GM18867 (cell line): Measurements from ENCODE around the gene PCCA.
"Not testable (repeated sequence)": the region's sequence is repeated elsewhere in the genome, so short reads cannot be mapped to it uniquely, and the experiment has no call there.

Source experiments
- ATAC-seq: cut with Tn5 transposase; IDR thresholded peaks from one replicate; pipeline ENCODE4 v1.9.1; 2021; ENCODE audit warnings: mild to moderate bottlenecking, moderate library complexity; ENCODE audit not compliant: unreplicated experiment

The PCCA gene

GRCh38 chr13:100300243-100300642 is 211.3 kb downstream of the PCCA start:
- no peak for ATAC-seq

DNA sequence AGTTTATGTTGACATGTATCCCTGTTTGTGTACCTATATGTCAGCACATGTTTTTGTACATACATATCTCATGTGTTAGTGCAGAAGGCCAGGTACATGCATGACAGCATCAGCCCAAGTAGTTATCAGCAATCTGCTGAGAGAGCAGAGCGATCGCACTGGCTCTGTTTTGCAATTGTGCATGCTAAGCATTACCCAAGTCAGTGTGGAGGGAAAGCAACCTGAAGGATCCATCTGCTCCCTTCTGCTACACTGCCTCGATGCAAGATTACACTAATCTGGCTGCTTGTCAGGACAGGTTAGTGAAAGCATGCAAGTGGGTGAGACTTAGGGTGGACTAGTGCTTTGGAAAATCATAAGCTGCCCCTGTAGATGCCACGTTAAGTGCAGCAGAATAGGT is 211.8 kb downstream of the PCCA start:
- no peak for ATAC-seq

DNA sequence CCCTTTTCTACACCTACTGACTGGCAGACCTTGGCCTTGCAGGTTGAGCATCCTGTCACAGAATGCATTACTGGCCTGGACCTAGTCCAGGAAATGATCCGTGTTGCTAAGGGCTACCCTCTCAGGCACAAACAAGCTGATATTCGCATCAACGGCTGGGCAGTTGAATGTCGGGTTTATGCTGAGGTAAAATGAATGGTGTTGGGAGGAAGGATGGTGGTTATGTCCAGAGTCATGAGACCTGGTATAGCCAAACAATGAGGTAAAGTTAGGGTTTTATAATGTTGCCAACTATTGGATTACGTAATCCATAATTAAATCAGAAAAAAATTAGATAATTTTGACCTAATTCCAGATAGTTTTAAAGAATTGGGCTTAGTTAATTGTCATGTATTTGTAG is 212.5 kb downstream of the PCCA start:
- no peak for ATAC-seq

GRCh38 chr13:100302391-100302790 is 213.5 kb downstream of the PCCA start:
- no peak for ATAC-seq

GRCh38 chr13:100304229-100304628 is 215.3 kb downstream of the PCCA start:
- ATAC-seq, result no peak

DNA sequence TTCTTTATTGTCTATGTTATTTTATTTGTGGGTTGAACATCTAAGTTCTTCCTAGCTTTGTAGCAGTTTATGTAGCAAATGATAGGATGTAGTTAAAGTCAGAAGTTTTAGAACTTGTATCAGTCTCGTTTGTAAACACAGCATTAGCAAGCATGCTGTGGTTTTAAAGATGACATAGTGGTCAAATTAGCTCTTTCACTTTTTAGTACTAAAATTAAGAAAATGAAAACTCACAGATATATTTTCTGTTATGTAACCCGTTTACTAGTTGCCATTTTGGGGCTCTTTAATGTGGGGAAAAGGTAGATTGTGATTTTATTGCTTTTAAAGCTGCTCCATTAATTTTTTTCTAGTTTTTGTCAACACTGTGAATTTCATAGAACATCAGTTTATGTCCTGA is 216.5 kb downstream of the PCCA start:
- ATAC-seq, result peak; percentile 73

- no peak for ATAC-seq
Measured at GRCh38 chr13:100306030-100306429, 217.1 kb downstream of the PCCA start.

DNA sequence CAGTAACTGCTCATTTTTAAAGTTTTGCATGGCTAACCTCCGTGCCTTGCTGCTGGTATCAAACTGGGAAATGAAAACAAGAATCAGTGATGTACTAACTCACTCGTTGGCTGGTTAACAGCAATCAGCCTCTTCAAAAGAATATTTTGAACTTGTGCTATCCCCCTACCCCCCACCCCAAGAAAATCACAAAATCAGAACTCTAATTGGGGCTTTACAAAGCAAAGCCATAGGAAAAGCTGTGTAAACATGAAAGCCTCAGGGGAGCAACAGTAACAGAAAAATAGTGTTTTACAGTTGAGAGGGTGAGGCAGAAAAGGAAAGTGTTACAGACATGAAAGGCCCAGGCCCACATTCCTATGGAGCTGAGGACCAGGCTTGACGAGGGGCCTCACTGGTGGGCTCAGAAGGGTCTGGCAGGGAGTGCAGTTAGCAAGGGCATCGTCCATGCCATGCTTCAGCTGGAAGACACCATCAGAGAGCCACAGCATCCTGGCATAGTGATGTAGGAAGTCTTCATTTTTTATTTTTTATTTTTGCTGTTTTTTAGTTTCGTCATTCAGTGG is 217.6 kb downstream of the PCCA start:
- ATAC-seq, result no peak

- ATAC-seq, result no peak
Measured at GRCh38 chr13:100314132-100314910, 225.4 kb downstream of the PCCA start.

DNA sequence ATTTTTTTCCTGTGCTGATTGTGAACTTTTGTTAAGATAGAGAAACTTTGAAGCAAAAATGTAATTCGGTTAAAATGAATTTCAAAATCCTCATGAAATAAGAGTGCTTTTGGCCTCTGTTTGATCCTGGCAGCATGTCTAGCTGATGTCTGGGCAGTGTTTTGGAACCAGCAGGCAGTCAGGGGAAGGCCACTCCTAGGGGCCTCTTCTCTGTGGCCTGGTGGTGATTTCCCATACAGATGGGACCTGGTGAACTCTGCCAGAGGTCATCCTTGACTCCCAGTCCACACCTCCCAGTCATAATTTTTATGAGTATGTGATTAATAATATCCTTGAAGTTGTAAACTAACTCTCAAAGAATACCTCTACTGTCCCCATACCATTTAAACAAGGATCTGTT is 226.6 kb downstream of the PCCA start:
- no peak for ATAC-seq

DNA sequence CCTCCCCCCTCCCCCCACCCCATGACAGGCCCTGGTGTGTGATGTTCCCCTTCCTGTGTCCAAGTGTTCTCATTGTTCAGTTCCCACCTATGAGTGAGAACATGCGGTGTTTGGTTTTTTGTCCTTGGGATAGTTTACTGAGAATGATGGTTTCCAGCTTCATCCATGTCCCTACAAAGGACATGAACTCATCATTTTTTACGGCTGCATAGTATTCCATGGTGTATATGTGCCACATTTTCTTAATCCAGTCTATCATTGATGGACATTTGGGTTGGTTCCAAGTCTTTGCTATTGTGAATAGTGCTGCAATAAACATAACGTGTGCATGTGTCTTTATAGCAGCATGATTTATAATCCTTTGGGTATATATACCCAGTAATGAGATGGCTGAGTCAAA is 229.6 kb downstream of the PCCA start:
- not testable (repeated sequence) for ATAC-seq

DNA sequence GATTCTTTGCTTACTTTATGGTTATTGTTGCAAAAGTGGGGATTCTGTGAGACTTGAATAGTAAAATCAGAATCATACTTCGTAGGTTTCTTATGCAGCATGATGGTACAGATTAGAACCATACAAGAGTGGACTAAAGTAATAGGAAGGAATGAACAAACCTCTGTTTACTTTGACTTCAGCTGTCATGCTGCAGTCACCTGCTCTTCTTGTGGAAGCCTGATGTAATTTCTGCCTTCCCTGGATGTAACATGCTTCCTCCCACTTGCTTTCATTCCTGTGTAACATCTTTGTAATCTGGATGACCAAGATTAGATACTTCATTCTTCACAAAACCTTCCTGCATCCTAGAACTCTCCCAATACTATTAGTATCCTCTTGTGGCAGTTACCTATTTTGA is 235.0 kb downstream of the PCCA start:
- no peak for ATAC-seq

DNA sequence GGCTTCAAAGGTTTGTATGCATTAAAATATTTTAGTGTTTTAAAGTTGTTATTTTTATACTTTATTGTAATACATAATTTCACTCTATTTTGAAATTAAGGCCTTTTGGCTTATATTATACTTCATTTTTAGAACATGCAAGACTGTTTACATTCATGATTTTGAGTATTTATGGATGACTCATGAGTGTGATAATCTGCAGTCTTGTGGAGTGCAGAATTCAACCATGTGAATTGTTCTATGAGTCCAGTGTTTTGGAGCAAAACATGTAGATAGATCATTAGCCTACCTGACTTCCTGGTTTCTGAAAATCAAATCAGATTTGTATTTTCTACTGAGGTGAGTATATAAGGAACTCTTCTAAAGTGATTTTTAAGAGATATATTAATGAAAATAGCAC is 241.8 kb downstream of the PCCA start:
- no peak for ATAC-seq

DNA sequence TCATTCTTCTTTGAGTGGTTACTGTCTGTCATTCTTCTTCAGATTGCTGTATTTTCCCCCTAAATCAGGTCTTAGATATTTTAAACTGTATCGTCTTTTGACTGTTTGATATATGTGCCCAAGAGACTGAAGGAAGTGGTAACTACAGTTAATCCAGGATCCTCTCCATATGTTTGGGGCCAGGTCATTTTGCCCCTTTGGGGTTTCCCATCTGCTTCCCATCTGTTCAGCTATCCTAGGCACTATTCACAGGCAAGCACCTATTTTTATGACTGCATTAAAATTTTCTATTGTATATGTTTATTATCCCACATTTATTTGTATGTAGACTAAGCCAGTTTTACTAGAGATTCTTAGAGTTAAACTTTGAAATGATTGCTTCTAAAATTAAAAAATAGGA is 244.2 kb downstream of the PCCA start:
- ATAC-seq, result no peak

- no peak for ATAC-seq
Measured at GRCh38 chr13:100334214-100334613, 245.3 kb downstream of the PCCA start.

GRCh38 chr13:100336795-100337516 is 248.1 kb downstream of the PCCA start:
- ATAC-seq, result no peak

DNA sequence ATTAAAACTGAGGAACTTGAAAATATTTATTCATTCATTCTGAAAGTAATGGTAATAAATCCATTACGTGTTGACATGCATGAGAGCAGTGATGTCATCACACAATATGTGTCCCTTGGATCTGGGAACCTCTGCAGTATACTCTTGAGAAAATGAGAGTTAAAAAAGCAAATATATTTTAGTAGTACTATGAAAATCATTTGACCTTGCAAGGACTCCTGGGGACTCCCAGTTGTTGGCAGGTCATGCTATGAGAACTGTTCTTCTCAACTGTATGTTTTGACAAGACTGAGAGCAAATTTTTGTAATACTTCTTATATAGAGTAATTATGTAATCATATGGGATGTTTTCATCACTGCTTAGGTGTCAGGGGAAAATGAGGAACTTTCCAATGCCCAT is 249.4 kb downstream of the PCCA start:
- no peak for ATAC-seq

GRCh38 chr13:100339411-100339940 is 250.6 kb downstream of the PCCA start:
- no peak for ATAC-seq

GRCh38 chr13:100340865-100341264 is 252.0 kb downstream of the PCCA start:
- ATAC-seq, result no peak

DNA sequence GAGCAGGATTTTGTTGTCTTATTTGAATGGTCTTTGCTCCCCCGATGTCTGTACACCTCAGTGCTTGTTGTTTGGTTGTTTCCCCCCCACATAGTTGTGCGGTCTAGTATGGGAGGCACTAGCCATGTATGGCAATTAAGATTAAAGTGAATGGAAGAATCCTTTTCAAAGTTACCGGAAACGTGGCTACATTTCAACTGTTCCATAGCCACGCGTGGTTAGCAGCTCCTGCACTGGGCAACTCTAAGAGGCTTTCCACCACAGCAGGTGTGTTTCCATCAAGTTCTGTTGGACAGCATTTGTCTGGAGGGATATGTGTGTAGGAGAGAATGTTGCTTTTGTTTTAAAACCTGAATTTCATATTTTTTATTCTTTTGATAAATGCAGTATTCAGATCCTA is 252.4 kb downstream of the PCCA start:
- no peak for ATAC-seq

DNA sequence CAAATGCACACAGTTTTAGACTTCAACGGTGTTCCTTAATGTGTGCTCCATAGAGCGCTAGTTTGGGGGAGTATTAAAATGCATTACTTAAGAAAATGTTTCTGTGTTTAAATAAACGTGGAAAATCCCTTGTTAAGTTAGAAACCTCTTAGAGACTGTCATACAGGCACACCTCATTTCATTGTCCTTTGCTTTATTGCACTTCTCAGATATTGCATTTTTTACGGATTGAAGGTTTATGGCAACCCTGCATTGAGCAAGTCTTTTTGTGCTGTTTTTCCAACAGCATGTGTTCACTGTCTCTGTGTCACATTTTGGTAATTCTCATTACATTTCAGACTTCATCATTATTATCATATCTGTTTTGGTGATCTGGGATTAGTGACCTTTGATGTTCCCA is 255.7 kb downstream of the PCCA start:
- ATAC-seq, result no peak

DNA sequence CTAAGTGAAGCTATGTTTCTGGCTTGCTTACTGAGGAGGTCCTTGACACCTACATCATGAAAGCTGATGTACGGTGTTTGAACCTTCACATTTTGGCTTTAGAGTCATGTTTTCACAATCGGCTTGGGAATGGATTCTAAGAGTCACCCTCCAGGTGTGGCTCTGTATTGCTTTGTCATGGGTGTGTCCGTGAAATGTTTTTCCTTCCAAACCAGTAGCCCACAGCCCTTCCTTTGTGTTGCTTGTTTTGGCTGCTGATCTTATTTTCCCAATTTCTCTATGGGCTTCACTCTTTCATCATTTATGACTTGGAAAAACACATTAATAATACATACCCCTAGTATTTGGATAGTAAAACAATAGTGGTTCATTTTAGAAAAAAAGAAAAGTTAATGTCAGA is 259.1 kb downstream of the PCCA start:
- no peak for ATAC-seq
